Calu3 (cell line): ENCODE results near the gene ABI2. TPM values are rescaled to one million over a fixed set of nuclear protein-coding genes. Genes with fewer than 3 reads are reported as not detected.
"Not testable (repeated sequence)": the region's sequence is repeated elsewhere in the genome, so short reads cannot be mapped to it uniquely, and the experiment has no call there.

Experiments
- BruUV-seq: library from RNA; stranded (reverse); fragments of 400-500 nt; replicated peaks from 2 replicates; lab custom pipeline; 2021; lab: Mats Ljungman, UMichigan
- CTCF ChIA-PET: fragments of 300-600 bp; sonication (Branson Sonifier 250); formaldehyde crosslinking; loops from one replicate; lab custom pipeline; 2022; ENCODE audit warnings: antibody characterized with exemption; lab: Charles Lee
- DNase-seq: peaks from one replicate; pipeline ENCODE4 v3.0.0; 2022
- H3K27ac Mint-ChIP-seq: one replicate; pipeline ENCODE4 v1.8.0; 2022; ENCODE audit warnings: mixed read lengths; ENCODE audit not compliant: unreplicated experiment
- H3K27me3 Mint-ChIP-seq: one replicate; pipeline ENCODE4 v1.8.0; 2022; ENCODE audit warnings: mixed read lengths; ENCODE audit not compliant: unreplicated experiment
- H3K36me3 Mint-ChIP-seq: one replicate; pipeline ENCODE4 v1.8.0; 2022; ENCODE audit warnings: mild to moderate bottlenecking, moderate library complexity, mixed read lengths; ENCODE audit not compliant: insufficient read depth, unreplicated experiment
- H3K4me1 Mint-ChIP-seq: one replicate; pipeline ENCODE4 v1.8.0; 2022; ENCODE audit warnings: mild to moderate bottlenecking, low read depth, mixed read lengths; ENCODE audit not compliant: unreplicated experiment
- H3K4me3 Mint-ChIP-seq: one replicate; pipeline ENCODE4 v1.8.0; 2022; ENCODE audit warnings: mild to moderate bottlenecking, low read depth, moderate library complexity, mixed read lengths; ENCODE audit not compliant: unreplicated experiment
- H3K9me3 Mint-ChIP-seq: one replicate; pipeline ENCODE4 v1.8.0; 2022; ENCODE audit warnings: low read depth, mixed read lengths; ENCODE audit not compliant: unreplicated experiment
- CTCF ChIP-seq: fragments of 200-600 bp; IDR thresholded peaks from one replicate; pipeline ENCODE4 v1.8.0; 2022; ENCODE audit warnings: antibody characterized with exemption; ENCODE audit not compliant: unreplicated experiment
- intact Hi-C: fragments of 100-400 bp; cut with micrococcal nuclease; formaldehyde crosslinking; loops from one replicate; pipeline ENCODE4 v1.10.0; 2022; ENCODE audit not compliant: unreplicated experiment
- total RNA-seq: library from RNA; stranded (reverse); gene quantifications from 2 replicates; pipeline ENCODE4 v1.2.3, GENCODE V29; 2022

The ABI2 gene
- total RNA-seq, 1 experiment from 2014 or later = 79.6 TPM

- no peak for TF ChIP-seq CTCF
- peaks cover 23% of the 10 kb centered on the region for H3K4me1 Mint-ChIP-seq
- no peaks in the 10 kb centered on the region for H3K9me3 Mint-ChIP-seq
- no TSS peak for BruUV-seq
- intact Hi-C loops = no loop called here
- no peak overlapping the region for H3K27ac Mint-ChIP-seq
- no peak overlapping the region for H3K4me3 Mint-ChIP-seq
- CTCF ChIA-PET = interaction anchor here (0.6 kb wide), 1 partner anchor 9 kb away, joined by 3 read pairs; no protein-coding TSS in a partner anchor
- peaks cover 4% of the 10 kb centered on the region for H3K36me3 Mint-ChIP-seq
- H3K27me3 Mint-ChIP-seq = no peaks in the 10 kb centered on the region
- DNase-seq = no peak
Measured at GRCh38 chr2:203338322-203338721, 10.1 kb downstream of the ABI2 start.

- no TSS peak for BruUV-seq
- Mint-ChIP-seq H3K27ac (peak overlapping the region; percentile 8), H3K36me3 (peaks cover 8% of the 10 kb centered on the region), H3K4me3 (no peak overlapping the region), H3K9me3 (no peaks in the 10 kb centered on the region), H3K27me3 (no peaks in the 10 kb centered on the region), H3K4me1 (peaks cover 19% of the 10 kb centered on the region)
- TF ChIP-seq CTCF = no peak
- intact Hi-C loops = no loop called here
- peak; percentile 32 for DNase-seq
- CTCF ChIA-PET = no interaction called here
Measured at GRCh38 chr2:203340791-203341487, 12.7 kb downstream of the ABI2 start.

GRCh38 chr2:203341741-203342310 lies 13.6 kb downstream of the ABI2 start:
- Mint-ChIP-seq H3K36me3 (peaks cover 8% of the 10 kb centered on the region), H3K9me3 (no peaks in the 10 kb centered on the region), H3K27ac (no peak overlapping the region), H3K27me3 (no peaks in the 10 kb centered on the region), H3K4me3 (no peak overlapping the region), H3K4me1 (peaks cover 19% of the 10 kb centered on the region)
- intact Hi-C loops = no loop called here
- BruUV-seq = no TSS peak
- CTCF ChIA-PET = no interaction called here
- DNase-seq = no peak
- TF ChIP-seq CTCF = no peak

GRCh38 chr2:203342374-203342773 lies 14.2 kb downstream of the ABI2 start:
- BruUV-seq, intact Hi-C loops, CTCF ChIA-PET, H3K27me3 Mint-ChIP-seq, DNase-seq, H3K9me3 Mint-ChIP-seq, H3K4me3 Mint-ChIP-seq, H3K36me3 Mint-ChIP-seq, H3K27ac Mint-ChIP-seq: not testable (repeated sequence)
- peaks cover 19% of the 10 kb centered on the region for H3K4me1 Mint-ChIP-seq

- intact Hi-C loops = no loop called here
- Mint-ChIP-seq H3K9me3 (no peaks in the 10 kb centered on the region), H3K27me3 (no peaks in the 10 kb centered on the region), H3K27ac (no peak overlapping the region), H3K36me3 (peaks cover 8% of the 10 kb centered on the region), H3K4me3 (no peak overlapping the region), H3K4me1 (peaks cover 18% of the 10 kb centered on the region)
- DNase-seq = no peak
- no TSS peak for BruUV-seq
- no peak for TF ChIP-seq CTCF
- CTCF ChIA-PET = no interaction called here
Measured at GRCh38 chr2:203344667-203345066, 16.5 kb downstream of the ABI2 start.
